SIG-M5 treated with dmso at 0.1 percent for 504 hours (cell line): ENCODE measurements around the gene MPIG6B.

Experiments
- DNase-seq: peaks from one replicate; lab custom pipeline; 2025; ENCODE audit not compliant: unreplicated experiment; lab: John Stamatoyannopoulos, UW

MPIG6B gene

GRCh38 chr6:31736768-31737314 is 13.7 kb downstream of the MPIG6B start:
- DNase-seq = no peak

GRCh38 chr6:31737315-31737990 is 14.3 kb downstream of the MPIG6B start:
- peak; percentile 83 for DNase-seq

GRCh38 chr6:31737991-31738979 is 15.1 kb downstream of the MPIG6B start:
- DNase-seq = peak; percentile 98

- DNase-seq = peak; percentile 99
Measured at GRCh38 chr6:31739639-31740396, 16.6 kb downstream of the MPIG6B start, which contains the start of gene MSH5. TSS of gene MSH5 (plus strand) at chr6:31740005. CDS start at chr6:31740467, 462 bp downstream.

- peak; percentile 61 for DNase-seq
Measured at GRCh38 chr6:31740397-31741223, 17.4 kb downstream of the MPIG6B start.

GRCh38 chr6:31741815-31742214 is 18.6 kb downstream of the MPIG6B start:
- DNase-seq = no peak

- no peak for DNase-seq
Measured at GRCh38 chr6:31742894-31743293, 19.7 kb downstream of the MPIG6B start.

- DNase-seq = no peak
Measured at GRCh38 chr6:31744422-31744821, 21.2 kb downstream of the MPIG6B start.

GRCh38 chr6:31749301-31750036 is 26.3 kb downstream of the MPIG6B start:
- no peak for DNase-seq

- no peak for DNase-seq
Measured at GRCh38 chr6:31750411-31751022, 27.3 kb downstream of the MPIG6B start.

GRCh38 chr6:31752739-31753319 is 29.7 kb downstream of the MPIG6B start:
- DNase-seq = no peak

- no peak for DNase-seq
Measured at GRCh38 chr6:31758281-31758680, 35.1 kb downstream of the MPIG6B start.

- no peak for DNase-seq
Measured at GRCh38 chr6:31760790-31761189, 37.6 kb downstream of the MPIG6B start.

- DNase-seq = no peak
Measured at GRCh38 chr6:31761343-31761742, 38.2 kb downstream of the MPIG6B start.

- no peak for DNase-seq
Measured at GRCh38 chr6:31762356-31762755, 39.2 kb downstream of the MPIG6B start, which contains the start of gene SAPCD1. TSS of gene SAPCD1 (plus strand) at chr6:31762656. CDS start at chr6:31763055, 399 bp downstream.

- no peak for DNase-seq
Measured at GRCh38 chr6:31762878-31763618, 39.9 kb downstream of the MPIG6B start.

- no peak for DNase-seq
Measured at GRCh38 chr6:31763619-31763940, 40.4 kb downstream of the MPIG6B start.

GRCh38 chr6:31764198-31764597 is 41.0 kb downstream of the MPIG6B start:
- DNase-seq = no peak
